Measurements from ENCODE around the gene ATP1A3.
"Not testable (repeated sequence)": the region's sequence is repeated elsewhere in the genome, so short reads cannot be mapped to it uniquely, and the experiment has no call there.

The ATP1A3 gene

GRCh38 chr19:42018503-42019193, 24.6 kb upstream of the ATP1A3 start:
- H4K91ac ChIP-seq (ENCODE audit: low read depth, low read length) = no peak overlapping the region
- H3K9me3 ChIP-seq (ENCODE audit: insufficient read depth, low read depth, low read length) = no peaks in the 10 kb centered on the region
- H3K79me1 ChIP-seq (ENCODE audit: low read length) = no peaks in the 10 kb centered on the region
- no peak overlapping the region for H3K18ac ChIP-seq (ENCODE audit: low read length)
- H3K9ac ChIP-seq (ENCODE audit: low read length) = no peak overlapping the region
- H3K4me3 ChIP-seq (ENCODE audit: low read depth, low read length) = no peak overlapping the region
- H3K4me2 ChIP-seq (ENCODE audit: low read length) = no peak overlapping the region
- no peaks in the 10 kb centered on the region for H3K36me3 ChIP-seq (ENCODE audit: control insufficient read depth in 1 of 2, insufficient read depth in 2 of 2, low read length in 2 of 2)
- no peak overlapping the region for H2BK5ac ChIP-seq (ENCODE audit: low read depth, low read length, poor library complexity)
- H2BK12ac ChIP-seq (ENCODE audit: low read length) = no peak overlapping the region
- no peak overlapping the region for H3K23ac ChIP-seq (ENCODE audit: low read length)
- H3K4ac ChIP-seq (ENCODE audit: low read depth, low read length) = no peak overlapping the region
- H3K4me1 ChIP-seq (ENCODE audit: control insufficient read depth in 1 of 2, insufficient read depth in 2 of 2, low read length in 2 of 2) = no peaks in the 10 kb centered on the region
- H2AK5ac ChIP-seq (ENCODE audit: low read length) = no peak overlapping the region
- H3K79me2 ChIP-seq (ENCODE audit: control insufficient read depth, insufficient read depth, low read length, poor library complexity) = no peaks in the 10 kb centered on the region
- no peak for DNase-seq
- no peak overlapping the region for H4K8ac ChIP-seq (ENCODE audit: low read depth, low read length)
- no peaks in the 10 kb centered on the region for H3K27me3 ChIP-seq (ENCODE audit: insufficient read depth, low read length)
- no CpG with 5 or more reads among the region's 11 CpGs for WGBS (ENCODE audit: extremely low coverage, insufficient coverage, insufficient read length)
- no peak overlapping the region for H2AFZ ChIP-seq (ENCODE audit: insufficient read depth, low read length, poor library complexity)
- no peak overlapping the region for H3K27ac ChIP-seq (ENCODE audit: low read depth, low read length)
- H4K12ac ChIP-seq (ENCODE audit: low read depth, low read length) = no peak overlapping the region
- H3K14ac ChIP-seq (ENCODE audit: low read length) = no peak overlapping the region
- H2BK120ac ChIP-seq (ENCODE audit: insufficient read depth, low read length, poor library complexity) = no peak overlapping the region

- H3K27me3 ChIP-seq (ENCODE audit: insufficient read depth, low read length) = no peaks in the 10 kb centered on the region
Observed at GRCh38 chr19:42017040-42017439, 23.0 kb upstream of the ATP1A3 start.

GRCh38 chr19:42012747-42013146, 18.7 kb upstream of the ATP1A3 start:
- H4K12ac ChIP-seq (ENCODE audit: low read depth, low read length); H2BK12ac ChIP-seq (ENCODE audit: low read length); H2AFZ ChIP-seq (ENCODE audit: insufficient read depth, low read length, poor library complexity); H3K27ac ChIP-seq (ENCODE audit: low read depth, low read length); H3K79me2 ChIP-seq (ENCODE audit: control insufficient read depth, insufficient read depth, low read length, poor library complexity); H3K4me2 ChIP-seq (ENCODE audit: low read length); H3K4me3 ChIP-seq (ENCODE audit: low read depth, low read length); H2BK5ac ChIP-seq (ENCODE audit: low read depth, low read length, poor library complexity); H2BK120ac ChIP-seq (ENCODE audit: insufficient read depth, low read length, poor library complexity); H3K14ac ChIP-seq (ENCODE audit: low read length); H3K18ac ChIP-seq (ENCODE audit: low read length); H4K8ac ChIP-seq (ENCODE audit: low read depth, low read length); H2AK5ac ChIP-seq (ENCODE audit: low read length); H3K27me3 ChIP-seq (ENCODE audit: insufficient read depth, low read length); H3K79me1 ChIP-seq (ENCODE audit: low read length); H3K4me1 ChIP-seq (ENCODE audit: control insufficient read depth in 1 of 2, insufficient read depth in 2 of 2, low read length in 2 of 2); H4K91ac ChIP-seq (ENCODE audit: low read depth, low read length); H3K23ac ChIP-seq (ENCODE audit: low read length); H3K9me3 ChIP-seq (ENCODE audit: insufficient read depth, low read depth, low read length); H3K36me3 ChIP-seq (ENCODE audit: control insufficient read depth in 1 of 2, insufficient read depth in 2 of 2, low read length in 2 of 2); H3K9ac ChIP-seq (ENCODE audit: low read length); DNase-seq; H3K4ac ChIP-seq (ENCODE audit: low read depth, low read length): not testable (repeated sequence)
- no CpG with 5 or more reads among the region's 3 CpGs for WGBS (ENCODE audit: extremely low coverage, insufficient coverage, insufficient read length)

More at GRCh38 chr19:42017040-42017439, 23.0 kb upstream of the ATP1A3 start:
- Histone ChIP-seq H2BK5ac (ENCODE audit: low read depth, low read length, poor library complexity) (no peak overlapping the region), H4K91ac (ENCODE audit: low read depth, low read length) (no peak overlapping the region), H3K18ac (ENCODE audit: low read length) (no peak overlapping the region), H2BK120ac (ENCODE audit: insufficient read depth, low read length, poor library complexity) (no peak overlapping the region), H2AK5ac (ENCODE audit: low read length) (no peak overlapping the region), H3K79me1 (ENCODE audit: low read length) (no peaks in the 10 kb centered on the region), H2AFZ (ENCODE audit: insufficient read depth, low read length, poor library complexity) (no peak overlapping the region), H4K12ac (ENCODE audit: low read depth, low read length) (no peak overlapping the region), H3K4me1 (ENCODE audit: control insufficient read depth in 1 of 2, insufficient read depth in 2 of 2, low read length in 2 of 2) (no peaks in the 10 kb centered on the region), H4K8ac (ENCODE audit: low read depth, low read length) (no peak overlapping the region), H3K4me2 (ENCODE audit: low read length) (no peak overlapping the region), H3K4ac (ENCODE audit: low read depth, low read length) (no peak overlapping the region), H3K27ac (ENCODE audit: low read depth, low read length) (no peak overlapping the region), H3K9me3 (ENCODE audit: insufficient read depth, low read depth, low read length) (no peaks in the 10 kb centered on the region), H3K4me3 (ENCODE audit: low read depth, low read length) (no peak overlapping the region), H3K79me2 (ENCODE audit: control insufficient read depth, insufficient read depth, low read length, poor library complexity) (no peaks in the 10 kb centered on the region), H2BK12ac (ENCODE audit: low read length) (no peak overlapping the region), H3K9ac (ENCODE audit: low read length) (no peak overlapping the region), H3K14ac (ENCODE audit: low read length) (no peak overlapping the region), H3K23ac (ENCODE audit: low read length) (no peak overlapping the region), H3K36me3 (ENCODE audit: control insufficient read depth in 1 of 2, insufficient read depth in 2 of 2, low read length in 2 of 2) (no peaks in the 10 kb centered on the region)
- WGBS (ENCODE audit: extremely low coverage, insufficient coverage, insufficient read length) = no CpG with 5 or more reads among the region's 8 CpGs
- no peak for DNase-seq

- Histone ChIP-seq H3K4me3 (ENCODE audit: low read depth, low read length) (no peak overlapping the region), H2BK5ac (ENCODE audit: low read depth, low read length, poor library complexity) (no peak overlapping the region), H3K27me3 (ENCODE audit: insufficient read depth, low read length) (no peaks in the 10 kb centered on the region), H3K79me1 (ENCODE audit: low read length) (no peaks in the 10 kb centered on the region), H4K8ac (ENCODE audit: low read depth, low read length) (no peak overlapping the region), H3K9me3 (ENCODE audit: insufficient read depth, low read depth, low read length) (no peaks in the 10 kb centered on the region), H2BK12ac (ENCODE audit: low read length) (no peak overlapping the region), H3K4ac (ENCODE audit: low read depth, low read length) (no peak overlapping the region), H2AK5ac (ENCODE audit: low read length) (no peak overlapping the region), H3K27ac (ENCODE audit: low read depth, low read length) (no peak overlapping the region), H3K23ac (ENCODE audit: low read length) (no peak overlapping the region), H2BK120ac (ENCODE audit: insufficient read depth, low read length, poor library complexity) (no peak overlapping the region), H4K12ac (ENCODE audit: low read depth, low read length) (no peak overlapping the region), H3K79me2 (ENCODE audit: control insufficient read depth, insufficient read depth, low read length, poor library complexity) (no peaks in the 10 kb centered on the region), H3K4me2 (ENCODE audit: low read length) (no peak overlapping the region), H3K14ac (ENCODE audit: low read length) (no peak overlapping the region), H3K18ac (ENCODE audit: low read length) (no peak overlapping the region), H4K91ac (ENCODE audit: low read depth, low read length) (no peak overlapping the region), H2AFZ (ENCODE audit: insufficient read depth, low read length, poor library complexity) (no peak overlapping the region), H3K9ac (ENCODE audit: low read length) (no peak overlapping the region), H3K4me1 (ENCODE audit: control insufficient read depth in 1 of 2, insufficient read depth in 2 of 2, low read length in 2 of 2) (no peaks in the 10 kb centered on the region), H3K36me3 (ENCODE audit: control insufficient read depth in 1 of 2, insufficient read depth in 2 of 2, low read length in 2 of 2) (no peaks in the 10 kb centered on the region)
- WGBS (ENCODE audit: extremely low coverage, insufficient coverage, insufficient read length) = no CpG with 5 or more reads among the region's 11 CpGs
- DNase-seq = no peak
Observed at GRCh38 chr19:42010245-42011126, 16.5 kb upstream of the ATP1A3 start.

Measured in trophoblast cell (in vitro differentiated cells and primary cell).